BE2C (cell line): ENCODE data around the gene GSG1L.

Experiments used
- DNase-seq: peaks from one replicate; pipeline ENCODE4 v3.0.0-alpha.2; 2020
- H3K27me3 ChIP-seq: fragments of 250-450 bp; sonication (Bioruptor Pico); 2 replicates; pipeline ENCODE4 v1.5.1; 2020; ENCODE audit warnings: mild to moderate bottlenecking
- H3K36me3 ChIP-seq: fragments of 250-450 bp; sonication (Bioruptor Pico); 2 replicates; pipeline ENCODE4 v1.5.1; 2020; ENCODE audit warnings: mild to moderate bottlenecking
- H3K4me1 ChIP-seq: fragments of 250-450 bp; sonication (Bioruptor Pico); 2 replicates; pipeline ENCODE4 v1.5.1; 2020
- H3K4me3 ChIP-seq: 2 replicates; pipeline ENCODE4 v1.5.1; 2011; ENCODE audit warnings: low read depth, low read length
- H3K9me3 ChIP-seq: fragments of 250-450 bp; sonication (Bioruptor Pico); 2 replicates; pipeline ENCODE4 v1.5.1; 2020
- TF ChIP-seq, protein P1 (sequence below): IDR thresholded peaks from 2 replicates; pipeline ENCODE4 v1.5.1; 2012; ENCODE audit warnings: mild to moderate bottlenecking, low read depth, low read length

GSG1L gene

DNA sequence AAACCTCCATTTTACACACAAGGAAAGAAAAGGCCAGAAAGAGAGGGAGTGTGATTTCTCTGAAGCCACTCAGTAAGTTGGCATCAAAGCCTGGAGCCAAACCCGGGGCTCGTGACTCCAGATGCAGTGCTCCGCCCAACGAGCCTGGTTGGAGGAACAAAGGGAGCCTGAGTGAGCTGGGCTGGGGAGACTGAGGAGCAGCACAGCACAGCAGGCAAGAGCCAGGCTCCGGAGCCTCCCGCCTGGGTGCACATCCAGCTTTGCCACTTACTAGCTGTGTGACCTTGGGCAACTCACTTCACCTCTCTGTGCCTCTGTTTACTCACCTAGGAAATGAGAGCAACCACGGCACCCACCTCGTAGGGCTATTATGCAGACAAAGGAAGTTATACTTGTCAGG, 5.6 kb downstream of the GSG1L start:
- peaks cover 38% of the 10 kb centered on the region for H3K27me3 ChIP-seq
- DNase-seq: no peak
- TF ChIP-seq, protein P1, sequence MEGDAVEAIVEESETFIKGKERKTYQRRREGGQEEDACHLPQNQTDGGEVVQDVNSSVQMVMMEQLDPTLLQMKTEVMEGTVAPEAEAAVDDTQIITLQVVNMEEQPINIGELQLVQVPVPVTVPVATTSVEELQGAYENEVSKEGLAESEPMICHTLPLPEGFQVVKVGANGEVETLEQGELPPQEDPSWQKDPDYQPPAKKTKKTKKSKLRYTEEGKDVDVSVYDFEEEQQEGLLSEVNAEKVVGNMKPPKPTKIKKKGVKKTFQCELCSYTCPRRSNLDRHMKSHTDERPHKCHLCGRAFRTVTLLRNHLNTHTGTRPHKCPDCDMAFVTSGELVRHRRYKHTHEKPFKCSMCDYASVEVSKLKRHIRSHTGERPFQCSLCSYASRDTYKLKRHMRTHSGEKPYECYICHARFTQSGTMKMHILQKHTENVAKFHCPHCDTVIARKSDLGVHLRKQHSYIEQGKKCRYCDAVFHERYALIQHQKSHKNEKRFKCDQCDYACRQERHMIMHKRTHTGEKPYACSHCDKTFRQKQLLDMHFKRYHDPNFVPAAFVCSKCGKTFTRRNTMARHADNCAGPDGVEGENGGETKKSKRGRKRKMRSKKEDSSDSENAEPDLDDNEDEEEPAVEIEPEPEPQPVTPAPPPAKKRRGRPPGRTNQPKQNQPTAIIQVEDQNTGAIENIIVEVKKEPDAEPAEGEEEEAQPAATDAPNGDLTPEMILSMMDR: no peak
- H3K36me3 ChIP-seq: no peaks in the 10 kb centered on the region
- no peak overlapping the region for H3K4me3 ChIP-seq
- H3K9me3 ChIP-seq: no peaks in the 10 kb centered on the region
- no peaks in the 10 kb centered on the region for H3K4me1 ChIP-seq

DNA sequence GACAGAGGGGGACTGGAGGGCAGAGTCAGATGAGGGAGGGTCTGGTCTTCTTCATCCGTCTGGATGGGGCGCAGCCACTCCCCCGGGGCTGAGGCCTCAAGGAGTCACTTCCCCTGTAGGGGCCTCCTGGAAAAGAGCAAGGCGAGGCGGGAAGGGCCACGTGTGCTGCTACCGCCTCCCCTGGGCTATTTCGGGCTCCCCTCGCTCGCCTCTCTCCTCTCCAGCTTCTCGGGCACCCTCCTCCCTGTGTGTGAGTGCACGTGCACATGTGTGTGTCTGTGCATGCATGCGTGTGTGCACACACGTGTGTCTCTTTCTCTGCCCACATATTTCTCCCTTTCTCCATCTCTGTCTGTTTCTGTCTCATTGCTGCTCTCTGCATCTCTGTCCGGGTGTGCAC, 10.1 kb downstream of the GSG1L start:
- Histone ChIP-seq H3K36me3 (no peaks in the 10 kb centered on the region), H3K4me3 (no peak overlapping the region), H3K27me3 (no peaks in the 10 kb centered on the region; the same call in 1 of the 2 replicates), H3K9me3 (no peaks in the 10 kb centered on the region), H3K4me1 (no peaks in the 10 kb centered on the region)
- no peak for DNase-seq
- TF ChIP-seq, protein P1: no peak

DNA sequence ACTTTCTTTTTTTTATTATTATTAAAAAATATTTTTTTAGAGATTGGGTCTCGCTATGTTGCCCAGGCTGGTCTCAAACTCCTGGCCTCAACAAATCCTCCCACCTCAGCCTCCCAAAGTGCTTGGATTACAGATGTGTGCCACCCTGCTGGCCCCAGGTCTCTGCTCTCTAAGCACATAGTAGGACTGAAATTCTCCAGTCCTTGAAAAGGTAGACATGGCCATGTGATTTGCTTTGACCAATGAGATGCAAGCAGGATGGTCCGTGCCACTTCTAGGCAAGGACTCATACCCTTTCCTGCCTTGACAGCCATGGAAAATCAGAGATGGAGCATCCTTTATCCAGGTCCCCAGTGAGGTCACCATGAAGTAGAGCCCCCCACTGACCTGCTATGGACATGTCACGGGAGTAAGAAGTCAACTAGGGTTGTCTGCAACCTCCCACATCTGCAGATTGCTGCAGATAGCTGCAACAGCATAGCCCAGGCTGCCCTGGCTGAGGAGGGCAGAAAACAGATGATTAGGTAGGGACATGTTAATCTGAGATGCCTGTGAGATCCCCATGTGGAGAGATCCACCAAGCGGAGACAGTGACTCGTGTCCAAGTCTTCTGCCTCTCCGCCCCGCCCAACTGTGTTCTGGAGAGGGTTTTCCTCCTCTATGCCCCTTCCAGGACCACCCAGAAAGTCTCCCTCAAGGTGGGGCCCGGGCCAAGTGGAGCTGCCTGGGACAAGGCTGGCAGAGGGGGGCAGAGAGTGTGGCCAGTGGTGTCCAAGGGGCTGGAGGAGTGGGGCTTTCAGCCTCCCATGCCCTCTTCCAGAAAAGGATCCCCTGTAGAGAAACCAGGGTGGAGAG, 11.0 kb downstream of the GSG1L start:
- no peaks in the 10 kb centered on the region for H3K36me3 ChIP-seq
- H3K27me3 ChIP-seq: no peaks in the 10 kb centered on the region; the same call in 1 of the 2 replicates
- no peak overlapping the region for H3K4me3 ChIP-seq
- H3K4me1 ChIP-seq: no peaks in the 10 kb centered on the region
- TF ChIP-seq, protein P1: no peak
- DNase-seq: no peak
- no peaks in the 10 kb centered on the region for H3K9me3 ChIP-seq

DNA sequence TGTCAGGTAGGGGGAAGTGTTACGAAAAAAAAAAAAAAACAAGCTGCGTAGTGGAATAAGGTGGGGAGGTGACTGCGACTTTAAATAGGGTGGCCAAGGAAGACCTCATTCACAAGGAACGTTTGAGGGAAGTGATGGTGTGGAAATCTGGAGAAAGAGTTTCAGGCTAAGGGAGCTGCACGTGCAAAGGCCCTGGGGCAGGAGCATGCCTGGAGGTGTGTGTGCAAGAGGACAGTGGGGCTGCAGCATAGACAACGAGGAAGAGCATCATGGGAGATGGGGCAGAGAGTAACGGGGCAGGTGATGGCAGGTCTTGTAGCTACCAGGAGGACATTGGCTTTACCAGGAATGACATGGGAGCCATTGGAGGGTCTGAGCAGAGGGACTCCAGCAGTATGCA, 12.0 kb downstream of the GSG1L start:
- H3K36me3 ChIP-seq: no peaks in the 10 kb centered on the region
- no peaks in the 10 kb centered on the region; the same call in 1 of the 2 replicates for H3K27me3 ChIP-seq
- DNase-seq: no peak
- H3K4me3 ChIP-seq: no peak overlapping the region
- TF ChIP-seq, protein P1: no peak
- no peaks in the 10 kb centered on the region for H3K9me3 ChIP-seq
- no peaks in the 10 kb centered on the region for H3K4me1 ChIP-seq

DNA sequence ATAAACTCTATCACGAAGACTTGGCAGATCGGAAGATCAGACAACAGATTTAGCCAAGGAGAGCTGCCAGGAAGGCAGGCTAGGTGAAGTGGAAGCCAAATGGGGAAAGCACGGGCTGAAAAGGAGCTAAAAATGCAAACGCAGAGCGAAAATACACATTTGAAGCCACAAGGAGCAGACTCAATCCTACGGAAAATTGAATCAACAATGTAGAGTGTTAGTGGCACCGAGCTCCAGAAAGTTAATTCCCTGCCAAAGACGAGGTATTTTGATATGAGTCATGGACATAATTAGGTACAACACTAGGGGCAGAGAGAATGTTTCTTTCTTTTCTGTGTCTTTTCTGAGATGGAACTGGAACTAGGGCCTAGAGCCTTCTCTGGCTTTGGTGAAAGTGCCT, 20.7 kb downstream of the GSG1L start:
- no peaks in the 10 kb centered on the region for H3K27me3 ChIP-seq
- no peak for DNase-seq
- H3K36me3 ChIP-seq: no peaks in the 10 kb centered on the region
- no peak overlapping the region for H3K4me3 ChIP-seq
- TF ChIP-seq, protein P1: no peak
- no peaks in the 10 kb centered on the region for H3K4me1 ChIP-seq
- no peaks in the 10 kb centered on the region for H3K9me3 ChIP-seq

DNA sequence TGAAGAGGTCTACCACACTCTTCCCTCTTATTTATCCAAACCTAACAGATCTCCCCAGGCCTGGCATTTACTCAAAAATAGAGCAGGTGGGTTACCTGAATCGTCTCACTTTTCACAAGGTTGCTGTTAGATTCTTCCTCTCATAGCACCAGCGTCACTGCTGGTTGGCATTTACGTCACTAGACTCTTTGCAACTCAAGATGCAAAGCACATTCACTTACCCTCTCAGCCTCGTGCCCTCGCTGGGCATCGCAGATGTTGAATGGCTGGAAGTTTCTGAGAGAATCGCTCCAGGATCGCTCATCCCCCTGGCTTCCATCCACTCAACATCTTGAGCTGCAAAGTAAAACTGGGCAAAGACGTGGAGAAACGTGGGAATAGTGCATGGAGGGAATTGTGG, 21.9 kb downstream of the GSG1L start:
- Histone ChIP-seq H3K4me1 (no peaks in the 10 kb centered on the region), H3K4me3 (no peak overlapping the region), H3K36me3 (no peaks in the 10 kb centered on the region), H3K27me3 (no peaks in the 10 kb centered on the region), H3K9me3 (no peaks in the 10 kb centered on the region)
- DNase-seq: no peak
- TF ChIP-seq, protein P1: no peak
